Natural killer cell treated with Interleukin-12 subunit alpha and Interleukin-12 subunit beta and Interleukin-15 and Interleukin-18, amount 100 ng/mL, for 72 hours (primary cell): Measurements from ENCODE around the gene ASIC2. TPM values are rescaled to one million over a fixed set of nuclear protein-coding genes. Genes with fewer than 3 reads are reported as not detected.

Source experiments
- ATAC-seq, 2 donors: fragments of 150-1000 bp; cut with Tn5 transposase in 1 of 2; sonication (Bioruptor Pico), chemical (Tn5 transposase) in 1 of 2; 2 replicates each; pipeline ENCODE4 v1.10.0; 2021
- DNase-seq: peaks from one replicate; pipeline ENCODE4 v3.0.0; 2022; ENCODE audit warnings: low spot score
- H3K27ac Mint-ChIP-seq, 2 donors: 1 replicate in 1 of 2; 2 replicates in 1 of 2; pipeline ENCODE4 v1.8.0; 2022; ENCODE audit warnings: mixed read lengths in 2 of 2, mild to moderate bottlenecking in 1 of 2, moderate library complexity in 1 of 2
- H3K27me3 Mint-ChIP-seq, 2 donors: 1 replicate in 1 of 2; 2 replicates in 1 of 2; pipeline ENCODE4 v1.8.0; 2022; ENCODE audit warnings: mixed read lengths in 2 of 2
- H3K36me3 Mint-ChIP-seq: one replicate; pipeline ENCODE4 v1.8.0; 2022; ENCODE audit warnings: mixed read lengths
- H3K4me1 Mint-ChIP-seq, 2 donors: 1 replicate in 1 of 2; 2 replicates in 1 of 2; pipeline ENCODE4 v1.8.0; 2022; ENCODE audit warnings: low read depth in 2 of 2, mixed read lengths in 2 of 2, mild to moderate bottlenecking in 1 of 2
- H3K4me3 Mint-ChIP-seq: one replicate; pipeline ENCODE4 v1.8.0; 2022; ENCODE audit warnings: mixed read lengths
- H3K9me3 Mint-ChIP-seq: 2 replicates; pipeline ENCODE4 v1.8.0; 2022; ENCODE audit warnings: mixed read lengths
- total RNA-seq, 2 donors: library from RNA; stranded (reverse); gene quantifications; one replicate each; pipeline ENCODE4 v1.2.3, GENCODE V29; 2022

Gene ASIC2
- total RNA-seq, 2 donors from 2014 or later, result not detected

- H3K27me3 Mint-ChIP-seq, result peaks cover 35 to 51% of the 10 kb centered on the region in 2 donors
- no peak for ATAC-seq
- no peak overlapping the region for H3K4me3 Mint-ChIP-seq
- H3K36me3 Mint-ChIP-seq, result no peaks in the 10 kb centered on the region
- no peak for DNase-seq
- H3K4me1 Mint-ChIP-seq, result no peaks in the 10 kb centered on the region
- H3K9me3 Mint-ChIP-seq, result no peaks in the 10 kb centered on the region
- no peak overlapping the region for H3K27ac Mint-ChIP-seq
Measured at GRCh38 chr17:33135691-33136090, 157.4 kb downstream of the ASIC2 start.

DNA sequence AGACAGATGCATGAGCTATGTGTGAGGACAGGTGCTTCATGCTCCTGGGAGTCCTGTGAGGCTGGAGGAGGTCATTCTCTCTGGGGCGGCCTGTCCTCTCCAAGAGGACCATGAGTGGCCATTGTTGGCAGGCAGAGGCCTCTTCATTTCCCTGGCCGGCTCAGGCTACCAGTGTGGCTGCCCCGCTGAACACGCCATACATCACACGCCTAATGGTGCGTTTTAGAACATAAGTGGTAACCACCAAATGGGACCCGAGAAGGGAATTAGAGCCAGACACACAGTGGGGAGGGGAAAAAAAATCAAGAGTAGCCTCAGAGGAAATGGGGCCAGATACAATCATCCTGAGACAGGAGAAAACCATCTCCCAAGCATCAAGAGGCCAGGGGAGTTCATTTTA, 161.5 kb downstream of the ASIC2 start:
- Mint-ChIP-seq H3K4me3 (no peak overlapping the region), H3K27me3 (peaks cover 28 to 43% of the 10 kb centered on the region in 2 donors), H3K4me1 (peaks cover 0 to 3% of the 10 kb centered on the region in 2 donors), H3K9me3 (no peaks in the 10 kb centered on the region), H3K36me3 (no peaks in the 10 kb centered on the region), H3K27ac (no peak overlapping the region)
- ATAC-seq (no peak), DNase-seq (no peak)

- Mint-ChIP-seq H3K27me3 (peaks cover 22 to 43% of the 10 kb centered on the region in 2 donors), H3K27ac (no peak overlapping the region)
- no peak for ATAC-seq
Measured at GRCh38 chr17:33127706-33128105, 165.4 kb downstream of the ASIC2 start.

GRCh38 chr17:33126086-33126485, 167.0 kb downstream of the ASIC2 start:
- Mint-ChIP-seq H3K9me3 (no peaks in the 10 kb centered on the region), H3K27me3 (peaks cover 25 to 42% of the 10 kb centered on the region in 2 donors), H3K36me3 (no peaks in the 10 kb centered on the region), H3K4me3 (no peak overlapping the region), H3K4me1 (peaks cover 0 to 3% of the 10 kb centered on the region in 2 donors), H3K27ac (no peak overlapping the region)
- no peak for ATAC-seq
- DNase-seq, result no peak

More at GRCh38 chr17:33127706-33128105, 165.4 kb downstream of the ASIC2 start:
- no peak for DNase-seq
- Mint-ChIP-seq H3K36me3 (no peaks in the 10 kb centered on the region), H3K4me1 (peaks cover 0 to 3% of the 10 kb centered on the region in 2 donors), H3K4me3 (no peak overlapping the region), H3K9me3 (no peaks in the 10 kb centered on the region)

GRCh38 chr17:33125552-33125950, 167.5 kb downstream of the ASIC2 start:
- ATAC-seq (no peak), DNase-seq (no peak)
- H3K27me3 Mint-ChIP-seq, result peaks cover 26 to 41% of the 10 kb centered on the region in 2 donors
- H3K4me1 Mint-ChIP-seq, result peaks cover 0 to 3% of the 10 kb centered on the region in 2 donors
- no peak overlapping the region for H3K4me3 Mint-ChIP-seq
- H3K36me3 Mint-ChIP-seq, result no peaks in the 10 kb centered on the region
- no peaks in the 10 kb centered on the region for H3K9me3 Mint-ChIP-seq
- no peak overlapping the region for H3K27ac Mint-ChIP-seq

GRCh38 chr17:33124871-33125551, 168.1 kb downstream of the ASIC2 start:
- peaks cover 0 to 3% of the 10 kb centered on the region in 2 donors for H3K4me1 Mint-ChIP-seq

DNA sequence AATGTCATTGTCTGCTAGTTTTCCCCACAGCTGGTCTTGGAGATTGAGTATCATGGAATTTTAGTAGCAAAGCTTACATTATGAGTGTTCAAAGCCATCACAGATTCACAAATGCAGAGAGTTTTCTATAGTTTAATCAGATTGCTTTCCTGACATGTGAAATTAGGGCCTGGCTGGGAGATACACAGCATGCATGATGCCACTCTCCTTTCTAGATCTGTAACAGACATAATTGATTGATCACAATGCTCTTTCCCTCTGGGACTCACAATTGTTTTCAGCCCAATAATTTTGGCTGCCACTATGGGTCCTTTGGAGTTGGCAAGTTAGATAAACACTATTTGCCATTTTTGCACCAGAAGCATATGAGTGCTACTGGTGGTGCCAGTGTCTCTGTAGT, 168.9 kb downstream of the ASIC2 start:
- no peaks in the 10 kb centered on the region for H3K9me3 Mint-ChIP-seq
- H3K27me3 Mint-ChIP-seq, result peaks cover 24 to 44% of the 10 kb centered on the region in 2 donors
- ATAC-seq, result no peak

More at GRCh38 chr17:33124871-33125551, 168.1 kb downstream of the ASIC2 start:
- no peak for ATAC-seq
- no peaks in the 10 kb centered on the region for H3K36me3 Mint-ChIP-seq
- H3K27ac Mint-ChIP-seq, result no peak overlapping the region
- peaks cover 29 to 44% of the 10 kb centered on the region in 2 donors for H3K27me3 Mint-ChIP-seq
- DNase-seq, result no peak
- H3K4me3 Mint-ChIP-seq, result no peak overlapping the region
- H3K9me3 Mint-ChIP-seq, result no peaks in the 10 kb centered on the region

GRCh38 chr17:33121756-33122155, 171.3 kb downstream of the ASIC2 start:
- ATAC-seq (no peak), DNase-seq (no peak)
- H3K27ac Mint-ChIP-seq, result no peak overlapping the region
- H3K27me3 Mint-ChIP-seq, result peaks cover 24 to 32% of the 10 kb centered on the region in 2 donors
- H3K4me1 Mint-ChIP-seq, result no peaks in the 10 kb centered on the region
- no peaks in the 10 kb centered on the region for H3K36me3 Mint-ChIP-seq
- no peak overlapping the region for H3K4me3 Mint-ChIP-seq
- H3K9me3 Mint-ChIP-seq, result no peaks in the 10 kb centered on the region

More for the DNA sequence above, 168.9 kb downstream of the ASIC2 start:
- no peaks in the 10 kb centered on the region for H3K36me3 Mint-ChIP-seq
- H3K4me1 Mint-ChIP-seq, result no peaks in the 10 kb centered on the region
- no peak for DNase-seq
- H3K27ac Mint-ChIP-seq, result no peak overlapping the region
- no peak overlapping the region for H3K4me3 Mint-ChIP-seq

DNA sequence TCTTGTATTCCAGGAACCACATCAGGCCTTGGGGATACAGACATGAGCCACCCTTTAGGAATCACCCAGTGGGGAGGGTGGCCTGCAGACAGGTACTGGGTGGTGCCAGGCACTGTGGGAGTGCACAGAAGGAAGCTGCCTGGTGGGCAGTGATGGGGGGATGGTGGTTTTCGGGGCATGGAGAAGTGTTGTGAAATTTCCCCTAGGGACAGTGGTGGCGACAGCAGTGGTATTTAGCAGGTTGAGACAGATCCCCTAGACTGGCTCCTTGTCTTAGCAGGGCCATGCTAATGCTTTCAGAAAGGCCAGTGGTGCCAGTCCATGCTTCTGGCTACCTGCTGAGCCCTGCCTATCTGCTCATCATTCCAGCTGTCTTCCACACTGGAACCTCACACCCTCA, 171.8 kb downstream of the ASIC2 start:
- H3K27me3 Mint-ChIP-seq, result peaks cover 24 to 32% of the 10 kb centered on the region in 2 donors
- no peak for DNase-seq
- H3K4me1 Mint-ChIP-seq, result no peaks in the 10 kb centered on the region
- no peaks in the 10 kb centered on the region for H3K36me3 Mint-ChIP-seq
- H3K27ac Mint-ChIP-seq, result no peak overlapping the region
- H3K9me3 Mint-ChIP-seq, result no peaks in the 10 kb centered on the region
- no peak overlapping the region for H3K4me3 Mint-ChIP-seq
- no peak for ATAC-seq

DNA sequence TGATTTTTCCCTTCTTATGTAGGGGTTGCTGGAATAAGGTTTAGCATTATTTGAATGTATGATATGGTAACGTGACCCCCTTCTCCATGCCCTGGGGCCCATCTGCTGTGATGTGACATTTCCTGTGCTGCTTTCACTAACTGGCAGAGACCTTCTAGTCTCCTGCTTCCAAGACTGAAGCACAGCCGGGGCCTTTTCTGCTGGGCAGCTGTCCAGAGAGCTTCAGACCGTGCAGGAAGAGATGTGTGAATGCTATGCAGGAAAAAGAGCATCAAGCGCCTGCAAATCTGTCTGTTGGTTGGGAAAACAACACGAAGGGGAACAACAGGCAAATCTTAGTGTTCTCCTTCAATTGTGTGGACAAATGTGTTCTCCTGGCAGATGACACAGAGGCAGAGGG, 173.0 kb downstream of the ASIC2 start:
- Mint-ChIP-seq H3K36me3 (no peaks in the 10 kb centered on the region), H3K4me1 (no peaks in the 10 kb centered on the region), H3K27me3 (peaks cover 24 to 32% of the 10 kb centered on the region in 2 donors), H3K27ac (no peak overlapping the region), H3K9me3 (no peaks in the 10 kb centered on the region), H3K4me3 (no peak overlapping the region)
- DNase-seq (no peak), ATAC-seq (no peak)

GRCh38 chr17:33118391-33119075, 174.6 kb downstream of the ASIC2 start:
- Mint-ChIP-seq H3K27me3 (peaks cover 18 to 22% of the 10 kb centered on the region in 2 donors), H3K4me3 (no peak overlapping the region), H3K27ac (no peak overlapping the region), H3K4me1 (no peaks in the 10 kb centered on the region), H3K9me3 (no peaks in the 10 kb centered on the region), H3K36me3 (no peaks in the 10 kb centered on the region)
- ATAC-seq (no peak), DNase-seq (no peak)

DNA sequence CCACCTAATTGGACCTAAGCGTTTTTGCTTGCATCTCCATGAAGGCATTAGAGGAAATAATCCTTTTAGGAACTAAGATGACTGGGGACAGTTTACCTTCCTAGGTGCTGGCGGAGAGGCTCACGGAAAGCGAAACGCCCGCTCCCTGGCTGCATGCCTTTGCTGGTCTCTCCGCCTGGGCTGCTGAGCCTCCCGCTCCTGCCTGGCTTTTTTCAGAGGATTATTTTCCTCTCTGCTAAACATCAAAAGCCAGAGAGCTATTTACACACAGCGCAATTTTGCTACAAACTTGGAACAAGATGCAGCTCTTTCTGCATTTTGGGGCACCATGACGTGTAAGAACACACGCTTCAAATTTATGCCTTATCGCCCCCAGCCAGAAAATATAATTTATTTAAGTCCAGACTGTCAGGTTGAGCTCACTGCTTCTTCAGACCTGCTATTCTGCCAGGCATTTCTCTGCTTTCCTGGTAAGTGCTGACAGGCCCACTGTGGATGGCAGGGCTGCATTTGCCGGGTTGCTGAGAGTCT, 177.0 kb downstream of the ASIC2 start:
- H3K4me1 Mint-ChIP-seq, result no peaks in the 10 kb centered on the region
- H3K27me3 Mint-ChIP-seq, result peaks cover 20 to 26% of the 10 kb centered on the region in 2 donors
- no peaks in the 10 kb centered on the region for H3K9me3 Mint-ChIP-seq
- ATAC-seq, result no peak
- H3K4me3 Mint-ChIP-seq, result no peak overlapping the region
- H3K27ac Mint-ChIP-seq, result no peak overlapping the region
- no peaks in the 10 kb centered on the region for H3K36me3 Mint-ChIP-seq
- DNase-seq, result no peak

DNA sequence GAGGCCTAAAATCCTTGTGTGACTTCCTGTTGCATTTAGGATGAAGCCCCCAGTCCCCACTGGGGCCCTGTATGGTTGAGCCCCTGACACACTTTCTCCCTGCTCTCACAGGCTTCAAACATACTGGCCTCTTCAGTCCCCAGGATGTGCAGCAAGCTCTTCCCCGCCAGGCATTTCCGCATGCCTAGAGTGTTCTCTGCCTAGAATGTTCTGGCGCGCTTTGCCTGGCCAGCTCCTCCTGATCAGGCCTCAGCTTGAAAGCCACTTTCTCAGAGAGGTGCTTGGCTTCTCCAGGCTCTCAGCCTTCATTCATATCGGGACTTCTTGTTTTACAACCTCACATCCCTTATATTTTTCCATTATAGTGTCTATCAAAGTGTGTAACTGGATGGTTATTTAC, 177.7 kb downstream of the ASIC2 start:
- ATAC-seq (no peak), DNase-seq (no peak)
- H3K27ac Mint-ChIP-seq, result no peak overlapping the region
- H3K4me3 Mint-ChIP-seq, result no peak overlapping the region
- H3K36me3 Mint-ChIP-seq, result no peaks in the 10 kb centered on the region
- peaks cover 20 to 23% of the 10 kb centered on the region in 2 donors for H3K27me3 Mint-ChIP-seq
- no peaks in the 10 kb centered on the region for H3K4me1 Mint-ChIP-seq
- H3K9me3 Mint-ChIP-seq, result no peaks in the 10 kb centered on the region

GRCh38 chr17:33113991-33114370, 179.1 kb downstream of the ASIC2 start:
- H3K36me3 Mint-ChIP-seq, result no peaks in the 10 kb centered on the region
- no peaks in the 10 kb centered on the region for H3K9me3 Mint-ChIP-seq
- no peaks in the 10 kb centered on the region for H3K4me1 Mint-ChIP-seq
- ATAC-seq (no peak), DNase-seq (no peak)
- no peak overlapping the region for H3K4me3 Mint-ChIP-seq
- peaks cover 17 to 21% of the 10 kb centered on the region in 2 donors for H3K27me3 Mint-ChIP-seq
- H3K27ac Mint-ChIP-seq, result no peak overlapping the region
